AG04450 (cell line): Measurements from ENCODE around the gene VKORC1. TPM values are rescaled to one million over a fixed set of nuclear protein-coding genes. Genes with fewer than 3 reads are reported as not detected.

Experiments
- CTCF ChIA-PET: fragments of 300-600, 350-600 bp; formaldehyde crosslinking; extraction: SDS; loops from one replicate; lab custom pipeline; 2022; ENCODE audit warnings: antibody characterized with exemption, inconsistent platforms; lab: Charles Lee
- POLR2A ChIA-PET: fragments of 350-600 bp; formaldehyde crosslinking; extraction: SDS; loops from one replicate; lab custom pipeline; 2021; ENCODE audit warnings: antibody characterized with exemption, inconsistent platforms; lab: Yijun Ruan, JAX
- DNase-seq: peaks from one replicate; pipeline ENCODE4 v3.0.0-alpha.2; 2011; ENCODE audit warnings: low read depth, low spot score
- H3K27ac ChIP-seq: one replicate; pipeline ENCODE4 v1.5.1; 2012; ENCODE audit warnings: low read depth, low read length, control low read depth
- H3K27me3 ChIP-seq: one replicate; pipeline ENCODE4 v1.6.0; 2012; ENCODE audit warnings: low read length; ENCODE audit not compliant: control insufficient read depth, insufficient read depth
- H3K4me3 ChIP-seq: 2 replicates; pipeline ENCODE4 v1.5.1; 2011; ENCODE audit warnings: mild to moderate bottlenecking, low read depth, low read length, control low read depth
- H3K9me3 ChIP-seq: 2 replicates; pipeline ENCODE4 v1.5.1; 2012; ENCODE audit warnings: low read length; ENCODE audit not compliant: control insufficient read depth, insufficient read depth
- CTCF ChIP-seq: IDR thresholded peaks from 2 replicates; pipeline ENCODE4 v1.5.1; 2011; ENCODE audit warnings: low read depth, low read length, control low read depth, inconsistent platforms
- polyA plus RNA-seq: library from polyadenylated mRNA; depleted of rRNA; stranded (reverse); fragments of >200 nt; gene quantifications from 2 replicates; pipeline ENCODE4 v1.2.3, GENCODE V29; 2011

VKORC1 gene
- polyA plus RNA-seq, 1 experiment: 210 TPM

DNA sequence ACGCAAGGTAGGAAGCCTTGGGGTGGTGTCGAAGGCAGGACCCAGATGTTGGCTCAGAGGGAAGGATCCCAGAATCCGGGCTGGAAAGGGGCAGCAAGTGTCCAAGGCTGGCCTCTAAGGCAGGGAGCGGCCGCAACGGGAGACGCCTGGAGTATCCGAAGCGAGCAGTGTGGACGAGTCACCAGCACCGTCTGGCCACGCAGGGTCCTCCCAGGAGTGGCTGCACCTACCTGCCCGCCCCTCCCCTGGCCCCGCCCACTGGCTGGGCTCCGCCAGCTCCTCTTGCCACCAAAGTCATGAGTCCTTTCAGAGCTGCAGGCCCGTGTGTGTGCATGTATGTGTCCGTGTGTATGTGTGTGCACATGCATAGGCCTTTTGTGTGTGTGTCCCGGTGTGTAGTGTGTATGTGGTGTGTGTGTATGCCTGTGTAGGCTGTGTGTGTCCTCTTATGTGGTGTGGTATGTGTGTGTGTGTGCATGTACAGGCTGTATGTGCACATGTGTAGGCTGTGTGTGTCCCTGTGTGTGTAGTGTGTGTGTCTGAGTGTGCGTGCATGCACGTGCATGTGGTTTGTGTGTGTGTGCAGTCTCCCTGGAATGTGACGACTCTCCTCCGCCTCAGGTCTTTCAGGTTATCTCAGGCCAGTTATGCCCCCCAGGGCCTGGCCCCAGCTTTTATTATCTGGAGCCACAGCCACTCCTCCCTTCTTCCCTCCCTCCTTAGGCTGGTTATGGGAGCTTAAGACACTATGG is 41.1 kb upstream of the VKORC1 start, which contains the start of gene PRSS8:
PRSS8 (minus strand) TSS at position 193 of the 752 bp plus-strand sequence. CDS start 229 bp downstream, outside the sequence.
- ChIA-PET CTCF (no interaction called here), POLR2A (interaction anchor here (1.2 kb wide), 1 partner anchor 18 kb away, joined by 4 read pairs; the partner anchor contains the start of gene KAT8)
- no peaks in the 10 kb centered on the region; the same call in 1 of the 2 replicates for H3K9me3 ChIP-seq
- TF ChIP-seq CTCF: no peak
- DNase-seq: no peak
- peaks cover 2% of the 10 kb centered on the region for H3K27me3 ChIP-seq
- H3K4me3 ChIP-seq: no peak within 1 kb of the TSS
- H3K27ac ChIP-seq: no peak within 1 kb of the TSS

- peaks cover 2% of the 10 kb centered on the region for H3K27me3 ChIP-seq
- DNase-seq: no peak
- ChIA-PET POLR2A (interaction anchor here (1.5 to 1.8 kb wide), 2 partner anchors 17 to 45 kb away, joined by 3 to 4 read pairs; partner anchors contain the start of genes FUS and KAT8), CTCF (no interaction called here)
- H3K4me3 ChIP-seq: no peak overlapping the region
- no peak overlapping the region for H3K27ac ChIP-seq
- no peaks in the 10 kb centered on the region; the same call in 1 of the 2 replicates for H3K9me3 ChIP-seq
- TF ChIP-seq CTCF: no peak
Measured at GRCh38 chr16:31134625-31135534, 40.3 kb upstream of the VKORC1 start.

GRCh38 chr16:31134091-31134571 is 39.5 kb upstream of the VKORC1 start:
- DNase-seq: no peak

GRCh38 chr16:31133046-31133501 is 38.5 kb upstream of the VKORC1 start:
- no peak overlapping the region for H3K27ac ChIP-seq
- H3K4me3 ChIP-seq: no peak overlapping the region
- POLR2A ChIA-PET: interaction anchor here (1.7 to 1.8 kb wide), 2 partner anchors 9 to 15 kb away, joined by 3 to 4 read pairs; partner anchors contain the start of gene KAT8
- H3K27me3 ChIP-seq: peaks cover 2% of the 10 kb centered on the region
- TF ChIP-seq CTCF: no peak
- no peak for DNase-seq
- CTCF ChIA-PET: interaction anchor here (1.8 kb wide), 1 partner anchor 9 kb away, joined by 13 read pairs; no protein-coding TSS in a partner anchor
- no peaks in the 10 kb centered on the region for H3K9me3 ChIP-seq

More at GRCh38 chr16:31134091-31134571, 39.5 kb upstream of the VKORC1 start:
- ChIA-PET POLR2A (interaction anchor here (1.5 to 1.8 kb wide), 2 partner anchors 16 to 45 kb away, joined by 3 to 4 read pairs; partner anchors contain the start of genes FUS and KAT8), CTCF (interaction anchor here (1.8 kb wide), 1 partner anchor 8 kb away, joined by 13 read pairs; no protein-coding TSS in a partner anchor)
- TF ChIP-seq CTCF: no peak
- H3K27ac ChIP-seq: no peak overlapping the region
- peaks cover 2% of the 10 kb centered on the region for H3K27me3 ChIP-seq
- H3K4me3 ChIP-seq: no peak overlapping the region
- H3K9me3 ChIP-seq: no peaks in the 10 kb centered on the region; the same call in 1 of the 2 replicates
